K562 (cell line): ENCODE measurements around the gene FREM1. TPM values are rescaled to one million over a fixed set of nuclear protein-coding genes. Genes with fewer than 3 reads are reported as not detected.

ENCODE experiments used
- ATAC-seq: fragments of 200-7000 bp; cut with Tn5 transposase; 3 replicates; pipeline ENCODE4 v1.9.1; 2020; ENCODE audit warnings: moderate library complexity
- BruUV-seq: library from RNA; stranded (reverse); fragments of 400-500 nt; replicated peaks from 2 replicates; lab custom pipeline; 2021; lab: Mats Ljungman, UMichigan
- CTCF ChIA-PET: fragments of 300-600 bp; formaldehyde crosslinking; extraction: SDS; loops from one replicate; lab custom pipeline; 2021; ENCODE audit warnings: low intra/inter-chr PET ratio; lab: Yijun Ruan, JAX
- POLR2A ChIA-PET: fragments of 300-600, 350-650 bp; sonication (Branson Sonifier 250); formaldehyde crosslinking; extraction: SDS; loops from one replicate; lab custom pipeline; 2021; ENCODE audit warnings: antibody characterized with exemption, inconsistent platforms; lab: Yijun Ruan, JAX
- DNase-seq, 4 experiments: peaks; one replicate each; pipeline versions ENCODE4 v3.0.0 to v3.0.0-alpha.2; 2011 to 2018; ENCODE audit warnings: low spot score in 3 of 4, mixed read lengths in 3 of 4; ENCODE audit errors: extremely low read depth in 1 of 4
- FAIRE-seq: peaks from 2 replicates; lab custom pipeline; 2011; peaks lifted over from hg19 to GRCh38; lab: Jason Lieb, UNC
- H2AFZ ChIP-seq: 2 replicates; pipeline ENCODE4 v1.6.0; 2011; ENCODE audit warnings: low read depth, low read length, control low read depth, inconsistent platforms
- H3K27ac ChIP-seq: fragments of 200-600 bp; 3 replicates; pipeline ENCODE4 v1.8.0; 2011; ENCODE audit warnings: low read depth, mild to moderate bottlenecking, control low read depth, inconsistent platforms, low read length, moderate library complexity, mixed read lengths; ENCODE audit errors: extremely low read depth
- H3K27me3 ChIP-seq, 2 experiments: fragments of 300-600 bp in 1 of 2; 2 replicates in 1 of 2; 3 replicates in 1 of 2; pipeline versions ENCODE4 v1.6.0 to v1.8.0; 2011; ENCODE audit warnings: inconsistent platforms in 2 of 2, low read length in 2 of 2, mild to moderate bottlenecking in 1 of 2, mixed read lengths in 1 of 2, moderate library complexity in 1 of 2; ENCODE audit not compliant: control insufficient read depth in 2 of 2, insufficient read depth in 2 of 2
- H3K36me3 ChIP-seq: fragments of 300-600 bp; 3 replicates; pipeline ENCODE4 v1.8.0; 2011; ENCODE audit warnings: mild to moderate bottlenecking, low read length, inconsistent platforms; ENCODE audit not compliant: control insufficient read depth, insufficient read depth
- H3K4me1 ChIP-seq, 2 experiments: fragments of 200-600 bp in 1 of 2; replicated peaks in 1 of 2; 2 replicates in 1 of 2; 3 replicates in 1 of 2; pipeline versions ENCODE4 v1.5.1 to v1.8.0; 2011; ENCODE audit warnings: inconsistent platforms in 2 of 2, low read length in 2 of 2, mild to moderate bottlenecking in 1 of 2, mixed read lengths in 1 of 2, moderate library complexity in 1 of 2; ENCODE audit not compliant: control insufficient read depth in 2 of 2, insufficient read depth in 2 of 2
- H3K4me2 ChIP-seq: 2 replicates; pipeline ENCODE4 v1.6.1; 2011; ENCODE audit warnings: low read length, control low read depth, inconsistent platforms, mixed read lengths; ENCODE audit not compliant: insufficient read depth
- H3K4me3 ChIP-seq: fragments of 200-600 bp; sonication (generic), shearing (Covaris generic); 2 replicates; pipeline ENCODE4 v1.5.1; 2016; ENCODE audit warnings: control low read depth, inconsistent platforms
- H3K79me2 ChIP-seq: fragments of 200-600 bp; 3 replicates; pipeline ENCODE4 v1.8.0; 2011; ENCODE audit warnings: low read length, inconsistent platforms; ENCODE audit not compliant: control insufficient read depth, insufficient read depth
- H3K9ac ChIP-seq, 2 experiments: 2 replicates each; pipeline versions ENCODE4 v1.6.0 to v1.6.1; 2011; ENCODE audit warnings: low read depth in 2 of 2, low read length in 2 of 2, control low read depth in 1 of 2, inconsistent platforms in 1 of 2, mild to moderate bottlenecking in 1 of 2, mixed read lengths in 1 of 2; ENCODE audit not compliant: insufficient read depth in 1 of 2
- H3K9me1 ChIP-seq: one replicate; pipeline ENCODE4 v1.6.0; 2011; ENCODE audit warnings: inconsistent platforms, mild to moderate bottlenecking, low read length, moderate library complexity; ENCODE audit not compliant: control insufficient read depth, insufficient read depth
- H3K9me3 ChIP-seq: replicated peaks from 2 replicates; pipeline ENCODE4 v1.5.1; 2011; ENCODE audit warnings: low read depth, low read length, inconsistent platforms; ENCODE audit not compliant: control insufficient read depth, insufficient read depth
- H4K20me1 ChIP-seq: replicated peaks from 2 replicates; pipeline ENCODE4 v1.6.1; 2011; ENCODE audit warnings: low read length, inconsistent platforms, mixed read lengths; ENCODE audit not compliant: control insufficient read depth, insufficient read depth
- DIDO1 ChIP-seq: fragments of 450-650 bp; IDR thresholded peaks from 2 replicates; pipeline ENCODE4 v1.6.1; 2016; ENCODE audit warnings: low read depth, missing biosample characterization, missing genetic modification characterization
- GATAD2B ChIP-seq: fragments of 450-650 bp; IDR thresholded peaks from 2 replicates; pipeline ENCODE4 v1.6.1; 2017; ENCODE audit warnings: mild to moderate bottlenecking, borderline replicate concordance
- ILF3 ChIP-seq: fragments of 450-650 bp; IDR thresholded peaks from 2 replicates; pipeline ENCODE4 v1.6.1; 2018; ENCODE audit warnings: antibody characterized with exemption, mild to moderate bottlenecking, moderate library complexity, borderline replicate concordance
- KLF10 ChIP-seq: fragments of 250-450 bp; sonication (Bioruptor Pico); IDR thresholded peaks from 2 replicates; pipeline ENCODE4 v1.6.1; 2021; ENCODE audit warnings: matching md5 sums
- MXI1 ChIP-seq: IDR thresholded peaks from 2 replicates; pipeline ENCODE4 v1.6.1; 2011; ENCODE audit warnings: low read depth, mild to moderate bottlenecking, improper control_type of control experiment, low read length
- RNF2 ChIP-seq: sonication (generic); IDR thresholded peaks from 2 replicates; pipeline ENCODE4 v1.6.1; 2016
- SMAD4 ChIP-seq: fragments of 250-450 bp; sonication (Bioruptor Pico); conservative IDR thresholded peaks from 2 replicates; pipeline ENCODE4 v1.8.0; 2021; ENCODE audit warnings: inconsistent platforms, mild to moderate bottlenecking, moderate library complexity
- YY1 ChIP-seq, 3 experiments: IDR thresholded peaks; 2 replicates each; pipeline ENCODE4 v1.6.1; 2011; ENCODE audit warnings: low read length in 2 of 3, mild to moderate bottlenecking in 2 of 3, moderate library complexity in 2 of 3, borderline replicate concordance in 1 of 3, control low read depth in 1 of 3, low read depth in 1 of 3; ENCODE audit not compliant: insufficient read depth in 3 of 3, insufficient replicate concordance in 2 of 3, control insufficient read depth in 1 of 3, insufficient read length in 1 of 3; ENCODE audit errors: extremely low read depth in 1 of 3
- ZBTB8A ChIP-seq: fragments of 450-650 bp; IDR thresholded peaks from 2 replicates; pipeline ENCODE4 v1.6.1; 2018; ENCODE audit warnings: mild to moderate bottlenecking, moderate library complexity; ENCODE audit not compliant: partially characterized antibody
- ZNF316 ChIP-seq: fragments of 450-650 bp; IDR thresholded peaks from 2 replicates; pipeline ENCODE4 v1.6.1; 2016
- ZNF354B ChIP-seq: fragments of 250-450 bp; sonication (Bioruptor Pico); IDR thresholded peaks from 2 replicates; pipeline ENCODE4 v1.4.0; 2020
- ZNF561 ChIP-seq: fragments of 450-650 bp; formaldehyde crosslinking; conservative IDR thresholded peaks from 2 replicates; pipeline ENCODE4 v1.4.0; 2020; ENCODE audit warnings: mild to moderate bottlenecking, moderate library complexity
- WGBS: fragments of 100-300 bp; shearing (Covaris generic); methylation state at CpG from one replicate; pipeline ENCODE4 v1.1.6; 2016; ENCODE audit warnings: low coverage, mixed read lengths; ENCODE audit not compliant: insufficient coverage; ENCODE audit errors: missing lambda C conversion rate; 5-methylcytosine and 5-hydroxymethylcytosine counted together
- in situ Hi-C: fragments of 300-500 bp; cut with MboI; formaldehyde crosslinking; loops from 4 replicates; pipeline ENCODE4 v1.15.0; 2018; ENCODE audit warnings: inconsistent platforms, mixed read lengths
- intact Hi-C: fragments of 100-400 bp; cut with micrococcal nuclease; formaldehyde crosslinking; loops from 2 replicates; pipeline ENCODE4 v1.14.2; 2022
- polyA plus RNA-seq, 8 experiments: library from polyadenylated mRNA; depleted of rRNA in 4 of 8; stranded (reverse) in 5 of 8; unstranded in 3 of 8; fragments of >200 nt; fragmentation: Nextera tagmentation in 2 of 8; fragmentation: Illumina TruSeq in 1 of 8; extraction: Ambion mirVana in 2 of 8; extraction: Trizol in 1 of 8; gene quantifications; 2 replicates each; pipeline versions ENCODE4 v1.2.1 to v1.2.3, GENCODE V29; 2011 to 2014; ENCODE audit warnings: inconsistent platforms in 1 of 8, missing spikeins in 1 of 8
- total RNA-seq, 7 experiments: library from RNA; depleted of rRNA in 6 of 7; stranded (reverse); fragments of >200 nt in 6 of 7; fragmentation: Illumina TruSeq in 2 of 7; extraction: Trizol in 2 of 7; gene quantifications; 2 replicates each; pipeline versions ENCODE4 v1.2.1 to v1.2.3, GENCODE V29; 2011 to 2021; ENCODE audit warnings: low replicate concordance in 1 of 7
- TF ChIP-seq, protein P1 (sequence below): fragments of 200-800 bp; sonication (Bioruptor generic); IDR thresholded peaks from 2 replicates; pipeline ENCODE4 v1.6.1; 2016; ENCODE audit warnings: missing genetic modification characterization, missing compliant biosample characterization
- TF ChIP-seq, protein P2 (sequence below), 2 experiments: IDR thresholded peaks; 2 replicates each; pipeline ENCODE4 v1.6.1; 2012; ENCODE audit warnings: improper control_type of control experiment in 2 of 2, low read depth in 2 of 2, low read length in 2 of 2, borderline replicate concordance in 1 of 2

The FREM1 gene
- total and polyA plus RNA-seq, 9 of the 15 experiments (the other 6 are each of a cell fraction or from before 2014, with no cell fraction given) = 0.03 to 0.24 (median 0.13) TPM; not detected in 2

DNA sequence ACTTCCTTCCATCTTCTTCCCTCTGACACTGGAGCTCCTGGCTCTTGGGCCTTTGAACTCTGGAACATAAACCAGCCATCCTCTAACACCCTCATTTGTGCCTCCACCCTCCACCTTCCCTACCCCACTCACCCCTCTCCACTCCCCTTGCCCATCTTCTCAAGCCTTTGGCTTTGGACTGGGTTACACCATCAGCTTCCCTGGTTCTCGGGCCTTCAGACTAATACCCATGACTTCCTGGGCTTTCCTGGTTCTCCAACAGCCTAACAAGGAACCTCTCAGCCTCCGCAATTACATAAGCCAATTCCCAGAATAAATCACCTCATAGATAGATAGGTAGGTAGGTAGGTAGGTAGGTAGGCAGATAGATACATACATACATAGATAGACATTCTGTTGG is 67.1 kb downstream of the FREM1 start (continued):
- TF ChIP-seq, protein P1, sequence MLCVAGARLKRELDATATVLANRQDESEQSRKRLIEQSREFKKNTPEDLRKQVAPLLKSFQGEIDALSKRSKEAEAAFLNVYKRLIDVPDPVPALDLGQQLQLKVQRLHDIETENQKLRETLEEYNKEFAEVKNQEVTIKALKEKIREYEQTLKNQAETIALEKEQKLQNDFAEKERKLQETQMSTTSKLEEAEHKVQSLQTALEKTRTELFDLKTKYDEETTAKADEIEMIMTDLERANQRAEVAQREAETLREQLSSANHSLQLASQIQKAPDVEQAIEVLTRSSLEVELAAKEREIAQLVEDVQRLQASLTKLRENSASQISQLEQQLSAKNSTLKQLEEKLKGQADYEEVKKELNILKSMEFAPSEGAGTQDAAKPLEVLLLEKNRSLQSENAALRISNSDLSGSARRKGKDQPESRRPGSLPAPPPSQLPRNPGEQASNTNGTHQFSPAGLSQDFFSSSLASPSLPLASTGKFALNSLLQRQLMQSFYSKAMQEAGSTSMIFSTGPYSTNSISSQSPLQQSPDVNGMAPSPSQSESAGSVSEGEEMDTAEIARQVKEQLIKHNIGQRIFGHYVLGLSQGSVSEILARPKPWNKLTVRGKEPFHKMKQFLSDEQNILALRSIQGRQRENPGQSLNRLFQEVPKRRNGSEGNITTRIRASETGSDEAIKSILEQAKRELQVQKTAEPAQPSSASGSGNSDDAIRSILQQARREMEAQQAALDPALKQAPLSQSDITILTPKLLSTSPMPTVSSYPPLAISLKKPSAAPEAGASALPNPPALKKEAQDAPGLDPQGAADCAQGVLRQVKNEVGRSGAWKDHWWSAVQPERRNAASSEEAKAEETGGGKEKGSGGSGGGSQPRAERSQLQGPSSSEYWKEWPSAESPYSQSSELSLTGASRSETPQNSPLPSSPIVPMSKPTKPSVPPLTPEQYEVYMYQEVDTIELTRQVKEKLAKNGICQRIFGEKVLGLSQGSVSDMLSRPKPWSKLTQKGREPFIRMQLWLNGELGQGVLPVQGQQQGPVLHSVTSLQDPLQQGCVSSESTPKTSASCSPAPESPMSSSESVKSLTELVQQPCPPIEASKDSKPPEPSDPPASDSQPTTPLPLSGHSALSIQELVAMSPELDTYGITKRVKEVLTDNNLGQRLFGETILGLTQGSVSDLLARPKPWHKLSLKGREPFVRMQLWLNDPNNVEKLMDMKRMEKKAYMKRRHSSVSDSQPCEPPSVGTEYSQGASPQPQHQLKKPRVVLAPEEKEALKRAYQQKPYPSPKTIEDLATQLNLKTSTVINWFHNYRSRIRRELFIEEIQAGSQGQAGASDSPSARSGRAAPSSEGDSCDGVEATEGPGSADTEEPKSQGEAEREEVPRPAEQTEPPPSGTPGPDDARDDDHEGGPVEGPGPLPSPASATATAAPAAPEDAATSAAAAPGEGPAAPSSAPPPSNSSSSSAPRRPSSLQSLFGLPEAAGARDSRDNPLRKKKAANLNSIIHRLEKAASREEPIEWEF (CRISPR knock-in tag) = no peak
- TF ChIP-seq YY1 (IDR thresholded peaks at IDR 0.05; ENCODE audit: borderline replicate concordance in 1 of 3, control insufficient read depth in 1 of 3, extremely low read depth in 1 of 3, insufficient read depth in 3 of 3, insufficient read length in 1 of 3, insufficient replicate concordance in 2 of 3, low read depth in 1 of 3, low read length in 2 of 3) (no peak), DIDO1 (tag) (no peak)

DNA sequence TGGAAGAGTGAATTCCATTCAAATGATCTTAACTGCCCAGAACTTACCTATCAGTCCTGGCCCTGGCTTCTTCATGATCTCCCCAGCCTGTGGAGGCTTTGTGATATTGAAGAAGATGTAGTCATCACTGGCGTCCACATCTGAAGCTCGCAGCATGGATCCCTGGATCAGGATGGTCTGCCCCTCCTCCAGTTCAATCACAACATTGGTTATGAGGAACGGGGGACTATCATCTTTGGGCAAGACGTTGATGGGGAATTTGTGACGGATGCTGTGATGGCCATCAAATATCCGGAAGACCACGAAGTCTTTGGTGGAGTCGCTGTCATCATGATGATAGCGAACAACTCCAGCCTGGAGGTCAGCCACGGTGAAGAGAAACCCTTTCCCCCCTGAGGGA is 68.0 kb downstream of the FREM1 start:
- POLR2A ChIA-PET = no interaction called here
- 2% methylated on average over 9 of the region's 10 CpGs for WGBS
- ATAC-seq = no peak
- TF ChIP-seq ZNF316 (no peak), ZNF561 (no peak), SMAD4 (CRISPR knock-in tag) (no peak), GATAD2B (no peak), ILF3 (no peak), KLF10 (CRISPR knock-in tag) (no peak), MXI1 (no peak), ZBTB8A (no peak), RNF2 (no peak), ZNF354B (CRISPR knock-in tag) (no peak)
- TF ChIP-seq, protein P2, sequence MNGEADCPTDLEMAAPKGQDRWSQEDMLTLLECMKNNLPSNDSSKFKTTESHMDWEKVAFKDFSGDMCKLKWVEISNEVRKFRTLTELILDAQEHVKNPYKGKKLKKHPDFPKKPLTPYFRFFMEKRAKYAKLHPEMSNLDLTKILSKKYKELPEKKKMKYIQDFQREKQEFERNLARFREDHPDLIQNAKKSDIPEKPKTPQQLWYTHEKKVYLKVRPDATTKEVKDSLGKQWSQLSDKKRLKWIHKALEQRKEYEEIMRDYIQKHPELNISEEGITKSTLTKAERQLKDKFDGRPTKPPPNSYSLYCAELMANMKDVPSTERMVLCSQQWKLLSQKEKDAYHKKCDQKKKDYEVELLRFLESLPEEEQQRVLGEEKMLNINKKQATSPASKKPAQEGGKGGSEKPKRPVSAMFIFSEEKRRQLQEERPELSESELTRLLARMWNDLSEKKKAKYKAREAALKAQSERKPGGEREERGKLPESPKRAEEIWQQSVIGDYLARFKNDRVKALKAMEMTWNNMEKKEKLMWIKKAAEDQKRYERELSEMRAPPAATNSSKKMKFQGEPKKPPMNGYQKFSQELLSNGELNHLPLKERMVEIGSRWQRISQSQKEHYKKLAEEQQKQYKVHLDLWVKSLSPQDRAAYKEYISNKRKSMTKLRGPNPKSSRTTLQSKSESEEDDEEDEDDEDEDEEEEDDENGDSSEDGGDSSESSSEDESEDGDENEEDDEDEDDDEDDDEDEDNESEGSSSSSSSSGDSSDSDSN (IDR thresholded peaks at IDR 0.05; ENCODE audit: borderline replicate concordance in 1 of 2, low read depth in 2 of 2, low read length in 2 of 2) = no peak

More for the DNA sequence above, 68.0 kb downstream of the FREM1 start:
- no TSS peak for BruUV-seq
- in situ Hi-C loops = no loop called here
- FAIRE-seq = no peak
- Histone ChIP-seq H3K9ac (no peak overlapping the region), H3K4me3 (no peak overlapping the region), H3K9me1 (no peaks in the 10 kb centered on the region), H4K20me1 (no peaks in the 10 kb centered on the region), H3K4me1 (no peaks in the 10 kb centered on the region), H3K4me2 (no peak overlapping the region), H3K27ac (no peak overlapping the region), H2AFZ (no peak overlapping the region), H3K79me2 (no peaks in the 10 kb centered on the region), H3K9me3 (no peaks in the 10 kb centered on the region), H3K36me3 (no peaks in the 10 kb centered on the region), H3K27me3 (no peaks in the 10 kb centered on the region; a peak in 1 of 5 replicates)
- DNase-seq = no peak
- intact Hi-C loops = loop anchor here (10.0 kb wide), 1 partner anchor 293 kb away; no protein-coding TSS in a partner anchor
- CTCF ChIA-PET = no interaction called here
